Heart left ventricle (tissue), 13 donors: ENCODE data around the gene NACC2.

Experiments used
- CTCF ChIP-seq, 12 donors: fragments of 200-600 bp; sonication (generic) in 4 of 12; IDR thresholded peaks; one replicate each; pipeline versions ENCODE4 v1.5.0 to v1.8.0; 2018 to 2022; ENCODE audit warnings: antibody characterized with exemption in 12 of 12, mild to moderate bottlenecking in 5 of 12
- POLR2A ChIP-seq, 2 donors: fragments of 450-650 bp; IDR thresholded peaks; one replicate each; pipeline ENCODE4 v1.6.1; 2017; ENCODE audit warnings: antibody characterized with exemption in 2 of 2, mild to moderate bottlenecking in 2 of 2, moderate library complexity in 2 of 2
- donor health status: ischemic (EF 13 %, LVEDD 7.1; RV severe dilation, severe dysfunction).
- donor health status: DM: no; HTN: yes; CAD: no.
- donor health status: DM: no; HTN: no; CAD: no.
- donor health status: ischemic (EF 25% LVEDD 6.9; RV normal size, moderate dysfunction).
- donor health status: ischemic (EF 25% LVEDD 5.7; RV mildly dilated, moderate dysfunction).
- donor health status: ischemic (EF 35%, LVEDD 5.7; RV mildly dilated, moderate dysfunction).
- donor health status: nonischemic (EF 11% LVEDD 7.7; RV severe dilation, severe dysfunction).
- donor health status: DM: yes; HTN: yes; CAD: no.
- donor health status: PGD.
- donor health status: ischemic (EF 29% LVEDD 5.4; RV normal size, mild dysfunction).
- donor health status: nonischemic (EF 23%, LVEDD 6.1; RV moderate dilation, normal function).

- no peak for TF ChIP-seq POLR2A (IDR thresholded peaks at IDR 0.05)
- no peak for TF ChIP-seq CTCF (IDR thresholded peaks at IDR 0.05)
Measured at GRCh38 chr9:136024286-136024685, 70.8 kb downstream of the NACC2 start.
